Activated CD4-positive, alpha-beta T cell treated with anti-CD3 and anti-CD28 coated beads, Interleukin-2, amount 10 ng/mL, durations not matched to agents 24 days and 14 days (primary cell): ENCODE measurements around the gene CENPV. TPM values are rescaled to one million over a fixed set of nuclear protein-coding genes. Genes with fewer than 3 reads are reported as not detected.

Experiments used
- DNase-seq: peaks from one replicate; pipeline ENCODE4 v3.0.0; 2022
- H3K27ac Mint-ChIP-seq: one replicate; pipeline ENCODE4 v1.8.0; 2022; ENCODE audit warnings: mild to moderate bottlenecking, mixed read lengths
- H3K27me3 Mint-ChIP-seq: one replicate; pipeline ENCODE4 v1.8.0; 2022; ENCODE audit warnings: mixed read lengths
- H3K36me3 Mint-ChIP-seq: one replicate; pipeline ENCODE4 v1.8.0; 2022; ENCODE audit warnings: low read depth, mild to moderate bottlenecking, mixed read lengths
- H3K4me1 Mint-ChIP-seq: one replicate; pipeline ENCODE4 v1.8.0; 2021; ENCODE audit warnings: mixed read lengths
- H3K4me3 Mint-ChIP-seq: one replicate; pipeline ENCODE4 v1.8.0; 2022; ENCODE audit warnings: mild to moderate bottlenecking, moderate library complexity, mixed read lengths
- H3K9me3 Mint-ChIP-seq: one replicate; pipeline ENCODE4 v1.8.0; 2021; ENCODE audit warnings: mixed read lengths
- intact Hi-C: fragments of 100-400 bp; cut with micrococcal nuclease; formaldehyde crosslinking; loops from one replicate; pipeline ENCODE4 v1.15.1; 2023
- total RNA-seq: library from RNA; stranded (reverse); gene quantifications from 2 replicates; pipeline ENCODE4 v1.2.3, GENCODE V29; 2022

The CENPV gene
- total RNA-seq, 1 donor from 2014 or later, result 52.8 TPM

- no peak for DNase-seq
- Mint-ChIP-seq H3K27me3 (no peaks in the 10 kb centered on the region), H3K27ac (no peak overlapping the region), H3K36me3 (peaks cover 2% of the 10 kb centered on the region), H3K9me3 (no peaks in the 10 kb centered on the region), H3K4me3 (no peak overlapping the region), H3K4me1 (peaks cover 20% of the 10 kb centered on the region)
- intact Hi-C loops, result no loop called here
These were observed 59.3 kb downstream of the CENPV start for GRCh38 chr17:16293931-16294330.

Other genes starting within 250 kb of the CENPV start
- 119 and 133 TPM in 2 replicates for gene NCOR1, start 137.9 kb downstream of the CENPV start, total RNA-seq
- gene PIGL, start 136.3 kb downstream of the CENPV start, total RNA-seq, result 41.5 and 42.7 TPM in 2 replicates
- gene UBB, start 27.6 kb upstream of the CENPV start, total RNA-seq, result 1,973 and 2,004 TPM in 2 replicates
- 29.6 and 38.7 TPM in 2 replicates for gene TRPV2, start 62.1 kb upstream of the CENPV start, total RNA-seq
- 1.3 and 1.5 TPM in 2 replicates for gene LRRC75A, start 138.7 kb upstream of the CENPV start, total RNA-seq
- 5.2 and 6.3 TPM in 2 replicates for gene ZNF287, start 215.7 kb upstream of the CENPV start, total RNA-seq